Gastrocnemius medialis (tissue), 4 donors: ENCODE data around the gene PRDX5.

Experiments
- POLR2A ChIP-seq, 2 donors: fragments of 450-650 bp; IDR thresholded peaks; one replicate each; pipeline ENCODE4 v1.6.1; 2017; ENCODE audit warnings: antibody characterized with exemption in 2 of 2, mild to moderate bottlenecking in 2 of 2, moderate library complexity in 2 of 2
- TF ChIP-seq, protein P1 (sequence below), 5 experiments: fragments of 450-650 bp in 3 of 5; fragments of 200-600 bp in 2 of 5; sonication (generic) in 2 of 5; IDR thresholded peaks in 4 of 5; conservative IDR thresholded peaks in 1 of 5; 1 replicate in 4 of 5; 2 replicates in 1 of 5; pipeline ENCODE4 v1.5.1; 2016 to 2019; ENCODE audit warnings: antibody characterized with exemption in 5 of 5, mild to moderate bottlenecking in 3 of 5, moderate library complexity in 3 of 5

- TF ChIP-seq POLR2A (IDR thresholded peaks at IDR 0.05), result no peak
- TF ChIP-seq, protein P1, sequence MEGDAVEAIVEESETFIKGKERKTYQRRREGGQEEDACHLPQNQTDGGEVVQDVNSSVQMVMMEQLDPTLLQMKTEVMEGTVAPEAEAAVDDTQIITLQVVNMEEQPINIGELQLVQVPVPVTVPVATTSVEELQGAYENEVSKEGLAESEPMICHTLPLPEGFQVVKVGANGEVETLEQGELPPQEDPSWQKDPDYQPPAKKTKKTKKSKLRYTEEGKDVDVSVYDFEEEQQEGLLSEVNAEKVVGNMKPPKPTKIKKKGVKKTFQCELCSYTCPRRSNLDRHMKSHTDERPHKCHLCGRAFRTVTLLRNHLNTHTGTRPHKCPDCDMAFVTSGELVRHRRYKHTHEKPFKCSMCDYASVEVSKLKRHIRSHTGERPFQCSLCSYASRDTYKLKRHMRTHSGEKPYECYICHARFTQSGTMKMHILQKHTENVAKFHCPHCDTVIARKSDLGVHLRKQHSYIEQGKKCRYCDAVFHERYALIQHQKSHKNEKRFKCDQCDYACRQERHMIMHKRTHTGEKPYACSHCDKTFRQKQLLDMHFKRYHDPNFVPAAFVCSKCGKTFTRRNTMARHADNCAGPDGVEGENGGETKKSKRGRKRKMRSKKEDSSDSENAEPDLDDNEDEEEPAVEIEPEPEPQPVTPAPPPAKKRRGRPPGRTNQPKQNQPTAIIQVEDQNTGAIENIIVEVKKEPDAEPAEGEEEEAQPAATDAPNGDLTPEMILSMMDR (IDR thresholded peaks at IDR 0.05 in 4 of 5, conservative IDR thresholded peaks at IDR 0.05 in 1 of 5), result no peak
Measured at GRCh38 chr11:64349025-64349387, 31.1 kb downstream of the PRDX5 start.
